ENCODE results near the gene KCTD16.

KCTD16 gene

GRCh38 chr5:144469106-144469505 lies 298.4 kb downstream of the KCTD16 start:
- ATAC-seq (ENCODE audit: insufficient read depth, low read depth) (no peak), DNase-seq (no peak)
- H3K4me3 ChIP-seq (ENCODE audit: low read depth in 1 of 2, low read length in 2 of 2), result no peak overlapping the region
- H2AFZ ChIP-seq (ENCODE audit: low read depth, low read length), result no peak overlapping the region
- no peak overlapping the region for H3K4me2 ChIP-seq (ENCODE audit: insufficient read depth, low read length)
- H3K27ac ChIP-seq (ENCODE audit: low read length), result no peak overlapping the region
- H3K79me2 ChIP-seq (ENCODE audit: insufficient read depth, low read length), result no peaks in the 10 kb centered on the region
- no peaks in the 10 kb centered on the region for H4K20me1 ChIP-seq (ENCODE audit: insufficient read depth, low read length)
- H3K9me3 ChIP-seq (ENCODE audit: insufficient read depth, low read length, severe bottlenecking), result no peaks in the 10 kb centered on the region
- H3K27me3 ChIP-seq (ENCODE audit: insufficient read depth, low read length, poor library complexity), result no peaks in the 10 kb centered on the region
- no peaks in the 10 kb centered on the region for H3K36me3 ChIP-seq (ENCODE audit: insufficient read depth, low read length)
- no peak for TF ChIP-seq CTCF (IDR thresholded peaks at IDR 0.05; ENCODE audit: borderline replicate concordance, extremely low read depth, low read length, poor library complexity, severe bottlenecking)
- TF ChIP-seq EZH2 (IDR thresholded peaks at IDR 0.05; ENCODE audit: borderline replicate concordance, low read depth, low read length, severe bottlenecking), result no peak
- H3K4me1 ChIP-seq (ENCODE audit: insufficient read depth, low read length), result no peaks in the 10 kb centered on the region
- H3K9ac ChIP-seq (ENCODE audit: low read depth, low read length), result no peak overlapping the region

- Histone ChIP-seq H3K79me2 (ENCODE audit: insufficient read depth, low read length) (no peaks in the 10 kb centered on the region), H3K27ac (ENCODE audit: low read length) (no peak overlapping the region), H2AFZ (ENCODE audit: low read depth, low read length) (no peak overlapping the region), H3K4me3 (ENCODE audit: low read depth in 1 of 2, low read length in 2 of 2) (no peak overlapping the region), H3K9me3 (ENCODE audit: insufficient read depth, low read length, severe bottlenecking) (no peaks in the 10 kb centered on the region), H3K27me3 (ENCODE audit: insufficient read depth, low read length, poor library complexity) (no peaks in the 10 kb centered on the region), H3K4me1 (ENCODE audit: insufficient read depth, low read length) (no peaks in the 10 kb centered on the region), H3K9ac (ENCODE audit: low read depth, low read length) (no peak overlapping the region), H3K36me3 (ENCODE audit: insufficient read depth, low read length) (no peaks in the 10 kb centered on the region), H4K20me1 (ENCODE audit: insufficient read depth, low read length) (no peaks in the 10 kb centered on the region), H3K4me2 (ENCODE audit: insufficient read depth, low read length) (no peak overlapping the region)
- DNase-seq (no peak), ATAC-seq (ENCODE audit: insufficient read depth, low read depth) (no peak)
- TF ChIP-seq EZH2 (IDR thresholded peaks at IDR 0.05; ENCODE audit: borderline replicate concordance, low read depth, low read length, severe bottlenecking) (no peak), CTCF (IDR thresholded peaks at IDR 0.05; ENCODE audit: borderline replicate concordance, extremely low read depth, low read length, poor library complexity, severe bottlenecking) (no peak)
Observed at GRCh38 chr5:144472221-144472620, 301.5 kb downstream of the KCTD16 start.

DNA sequence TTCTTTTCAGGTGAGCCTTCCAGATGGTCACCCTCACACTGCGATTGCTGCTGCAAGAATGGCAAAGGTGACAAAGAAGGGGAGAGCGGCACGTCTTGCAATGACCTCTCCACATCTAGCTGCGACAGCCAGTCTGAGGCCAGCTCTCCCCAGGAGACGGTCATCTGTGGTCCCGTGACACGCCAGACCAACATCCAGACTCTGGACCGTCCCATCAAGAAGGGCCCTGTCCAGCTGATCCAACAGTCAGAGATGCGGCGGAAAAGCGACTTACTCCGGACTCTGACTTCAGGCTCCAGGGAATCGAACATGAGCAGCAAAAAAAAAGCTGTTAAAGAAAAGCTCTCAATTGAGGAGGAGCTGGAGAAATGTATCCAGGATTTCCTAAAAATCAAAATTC lies 303.0 kb downstream of the KCTD16 start:
- H4K20me1 ChIP-seq (ENCODE audit: insufficient read depth, low read length), result no peaks in the 10 kb centered on the region
- H3K4me2 ChIP-seq (ENCODE audit: insufficient read depth, low read length), result no peak overlapping the region
- no peaks in the 10 kb centered on the region for H3K36me3 ChIP-seq (ENCODE audit: insufficient read depth, low read length)
- no peak overlapping the region for H3K9ac ChIP-seq (ENCODE audit: low read depth, low read length)
- H3K4me1 ChIP-seq (ENCODE audit: insufficient read depth, low read length), result no peaks in the 10 kb centered on the region
- H3K27ac ChIP-seq (ENCODE audit: low read length), result no peak overlapping the region
- no peak for TF ChIP-seq CTCF (IDR thresholded peaks at IDR 0.05; ENCODE audit: borderline replicate concordance, extremely low read depth, low read length, poor library complexity, severe bottlenecking)
- TF ChIP-seq EZH2 (IDR thresholded peaks at IDR 0.05; ENCODE audit: borderline replicate concordance, low read depth, low read length, severe bottlenecking), result no peak
- no peaks in the 10 kb centered on the region for H3K79me2 ChIP-seq (ENCODE audit: insufficient read depth, low read length)
- H3K9me3 ChIP-seq (ENCODE audit: insufficient read depth, low read length, severe bottlenecking), result no peaks in the 10 kb centered on the region
- ATAC-seq (ENCODE audit: insufficient read depth, low read depth) (no peak), DNase-seq (no peak)
- H3K27me3 ChIP-seq (ENCODE audit: insufficient read depth, low read length, poor library complexity), result no peaks in the 10 kb centered on the region
- H3K4me3 ChIP-seq (ENCODE audit: low read depth in 1 of 2, low read length in 2 of 2), result no peak overlapping the region
- no peak overlapping the region for H2AFZ ChIP-seq (ENCODE audit: low read depth, low read length)

DNA sequence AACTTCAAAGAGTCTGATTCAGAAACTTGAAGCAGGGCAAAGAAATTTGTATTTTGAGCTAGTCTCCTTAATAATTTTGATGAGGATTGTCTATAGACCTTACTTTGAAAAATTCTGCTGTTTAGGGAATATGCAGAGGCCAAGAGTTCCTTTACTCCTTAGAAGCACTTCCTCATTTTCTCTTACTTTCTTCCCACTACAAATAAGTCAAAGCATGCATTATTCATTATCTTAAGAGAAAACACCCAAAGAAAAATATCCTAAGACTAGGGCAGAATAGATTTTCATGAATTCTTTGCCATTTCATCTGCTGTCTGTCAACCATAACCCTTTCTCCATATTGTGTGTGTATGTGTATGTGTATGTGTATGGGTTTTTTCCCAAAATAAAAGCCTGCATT lies 307.9 kb downstream of the KCTD16 start:
- Histone ChIP-seq H3K4me3 (ENCODE audit: low read depth in 1 of 2, low read length in 2 of 2) (no peak overlapping the region), H3K27ac (ENCODE audit: low read length) (no peak overlapping the region), H4K20me1 (ENCODE audit: insufficient read depth, low read length) (no peaks in the 10 kb centered on the region), H3K79me2 (ENCODE audit: insufficient read depth, low read length) (no peaks in the 10 kb centered on the region), H3K36me3 (ENCODE audit: insufficient read depth, low read length) (no peaks in the 10 kb centered on the region), H2AFZ (ENCODE audit: low read depth, low read length) (no peak overlapping the region), H3K4me2 (ENCODE audit: insufficient read depth, low read length) (no peak overlapping the region), H3K9me3 (ENCODE audit: insufficient read depth, low read length, severe bottlenecking) (no peaks in the 10 kb centered on the region), H3K27me3 (ENCODE audit: insufficient read depth, low read length, poor library complexity) (no peaks in the 10 kb centered on the region), H3K9ac (ENCODE audit: low read depth, low read length) (no peak overlapping the region), H3K4me1 (ENCODE audit: insufficient read depth, low read length) (no peaks in the 10 kb centered on the region)
- ATAC-seq (ENCODE audit: insufficient read depth, low read depth) (no peak), DNase-seq (no peak)
- TF ChIP-seq EZH2 (IDR thresholded peaks at IDR 0.05; ENCODE audit: borderline replicate concordance, low read depth, low read length, severe bottlenecking) (no peak), CTCF (IDR thresholded peaks at IDR 0.05; ENCODE audit: borderline replicate concordance, extremely low read depth, low read length, poor library complexity, severe bottlenecking) (no peak)
